ENCODE data around the gene GNAI3. TPM values are rescaled to one million over a fixed set of nuclear protein-coding genes. Genes with fewer than 3 reads are reported as not detected.

GNAI3 gene
- total RNA-seq, 4 donors from 2014 or later, result 8.2 to 15.1 (median 11.6) TPM

DNA sequence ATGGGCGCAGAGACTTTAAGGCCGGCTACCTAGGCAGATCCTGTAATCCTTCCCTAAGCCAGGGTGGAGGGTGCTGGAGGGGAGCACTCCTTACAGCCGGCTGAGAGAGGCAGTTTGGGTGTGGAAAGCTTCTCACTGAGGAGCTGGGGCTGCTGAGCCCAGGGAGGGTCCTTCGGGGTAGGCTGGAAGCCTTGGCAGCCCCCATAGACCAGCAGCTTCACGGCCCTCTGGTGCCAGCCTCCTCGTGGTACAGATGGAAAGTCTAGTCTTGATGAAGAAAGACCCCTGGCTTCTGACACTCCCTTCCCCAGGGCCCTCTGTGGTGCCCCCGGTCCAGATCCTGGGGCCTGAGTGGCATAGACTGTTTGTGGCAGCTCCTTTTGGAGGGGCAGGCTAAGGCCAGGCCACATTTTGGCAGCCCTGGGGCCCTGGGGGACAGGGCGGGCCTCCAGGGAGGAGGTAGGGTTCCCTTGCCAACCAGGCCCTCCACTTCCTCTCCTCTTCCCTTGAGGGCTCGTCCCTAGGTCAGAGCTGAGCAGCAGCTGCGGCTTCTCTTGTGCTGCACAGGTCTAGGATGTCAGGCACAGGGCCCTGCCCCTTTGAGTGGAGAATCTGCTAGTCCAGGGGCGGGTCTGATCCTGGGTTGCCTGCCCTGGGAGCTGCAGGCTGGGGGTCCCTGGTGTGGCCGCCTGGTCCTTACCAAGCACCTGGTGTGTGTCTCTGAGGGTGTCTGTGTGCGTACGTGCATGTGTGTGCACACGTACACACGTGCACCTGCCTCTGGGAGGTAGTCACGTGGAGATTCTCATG, 76.0 kb downstream of the GNAI3 start:
- Histone ChIP-seq H3K36me3 (peaks cover 15 to 39% (median 21%) of the 10 kb centered on the region in 3 donors), H3K4me1 (peaks cover 28 to 64% (median 34%) of the 10 kb centered on the region in 3 donors), H3K4me3 (peak overlapping the region in 1 of 4 donors; percentile 8), H3K27ac (peak overlapping the region in 3 of 4 donors; percentile 31 to 46 (median 44)), H3K9me3 (no peaks in the 10 kb centered on the region), H3K27me3 (no peaks in the 10 kb centered on the region)
- no peak for DNase-seq
- TF ChIP-seq POLR2A (IDR thresholded peaks at IDR 0.05), result no peak
- TF ChIP-seq, protein P1, sequence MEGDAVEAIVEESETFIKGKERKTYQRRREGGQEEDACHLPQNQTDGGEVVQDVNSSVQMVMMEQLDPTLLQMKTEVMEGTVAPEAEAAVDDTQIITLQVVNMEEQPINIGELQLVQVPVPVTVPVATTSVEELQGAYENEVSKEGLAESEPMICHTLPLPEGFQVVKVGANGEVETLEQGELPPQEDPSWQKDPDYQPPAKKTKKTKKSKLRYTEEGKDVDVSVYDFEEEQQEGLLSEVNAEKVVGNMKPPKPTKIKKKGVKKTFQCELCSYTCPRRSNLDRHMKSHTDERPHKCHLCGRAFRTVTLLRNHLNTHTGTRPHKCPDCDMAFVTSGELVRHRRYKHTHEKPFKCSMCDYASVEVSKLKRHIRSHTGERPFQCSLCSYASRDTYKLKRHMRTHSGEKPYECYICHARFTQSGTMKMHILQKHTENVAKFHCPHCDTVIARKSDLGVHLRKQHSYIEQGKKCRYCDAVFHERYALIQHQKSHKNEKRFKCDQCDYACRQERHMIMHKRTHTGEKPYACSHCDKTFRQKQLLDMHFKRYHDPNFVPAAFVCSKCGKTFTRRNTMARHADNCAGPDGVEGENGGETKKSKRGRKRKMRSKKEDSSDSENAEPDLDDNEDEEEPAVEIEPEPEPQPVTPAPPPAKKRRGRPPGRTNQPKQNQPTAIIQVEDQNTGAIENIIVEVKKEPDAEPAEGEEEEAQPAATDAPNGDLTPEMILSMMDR (IDR thresholded peaks at IDR 0.05), result no peak
- WGBS, 2 donors, result 89% methylated on average over 5 of the region's 17 CpGs; no CpG with 5 or more reads in 1 of the 2 donors
- intact Hi-C loops (cut with DNase I), result no loop called here

DNA sequence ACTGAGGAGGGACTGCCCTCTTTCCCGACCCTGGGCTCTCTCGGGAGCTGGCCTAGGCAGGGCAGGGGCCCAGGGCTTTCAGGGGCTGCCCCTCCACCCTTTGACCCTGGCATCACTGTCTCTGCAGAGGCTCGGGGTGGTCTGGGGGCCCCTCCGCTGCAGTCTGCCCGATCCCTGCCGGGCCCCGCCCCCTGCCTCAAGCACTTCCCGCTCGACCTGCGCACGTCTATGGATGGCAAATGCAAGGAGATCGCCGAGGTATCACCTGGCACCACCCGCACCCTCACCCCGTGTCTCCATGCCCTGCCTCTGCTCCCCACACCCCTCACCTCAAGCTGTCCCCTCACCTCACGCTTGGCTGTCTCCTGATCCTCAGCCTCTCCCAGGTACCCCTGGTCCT, 76.8 kb downstream of the GNAI3 start:
- intact Hi-C loops (cut with DNase I), result no loop called here
- peaks cover 25 to 56% (median 34%) of the 10 kb centered on the region in 3 donors for H3K4me1 ChIP-seq

DNA sequence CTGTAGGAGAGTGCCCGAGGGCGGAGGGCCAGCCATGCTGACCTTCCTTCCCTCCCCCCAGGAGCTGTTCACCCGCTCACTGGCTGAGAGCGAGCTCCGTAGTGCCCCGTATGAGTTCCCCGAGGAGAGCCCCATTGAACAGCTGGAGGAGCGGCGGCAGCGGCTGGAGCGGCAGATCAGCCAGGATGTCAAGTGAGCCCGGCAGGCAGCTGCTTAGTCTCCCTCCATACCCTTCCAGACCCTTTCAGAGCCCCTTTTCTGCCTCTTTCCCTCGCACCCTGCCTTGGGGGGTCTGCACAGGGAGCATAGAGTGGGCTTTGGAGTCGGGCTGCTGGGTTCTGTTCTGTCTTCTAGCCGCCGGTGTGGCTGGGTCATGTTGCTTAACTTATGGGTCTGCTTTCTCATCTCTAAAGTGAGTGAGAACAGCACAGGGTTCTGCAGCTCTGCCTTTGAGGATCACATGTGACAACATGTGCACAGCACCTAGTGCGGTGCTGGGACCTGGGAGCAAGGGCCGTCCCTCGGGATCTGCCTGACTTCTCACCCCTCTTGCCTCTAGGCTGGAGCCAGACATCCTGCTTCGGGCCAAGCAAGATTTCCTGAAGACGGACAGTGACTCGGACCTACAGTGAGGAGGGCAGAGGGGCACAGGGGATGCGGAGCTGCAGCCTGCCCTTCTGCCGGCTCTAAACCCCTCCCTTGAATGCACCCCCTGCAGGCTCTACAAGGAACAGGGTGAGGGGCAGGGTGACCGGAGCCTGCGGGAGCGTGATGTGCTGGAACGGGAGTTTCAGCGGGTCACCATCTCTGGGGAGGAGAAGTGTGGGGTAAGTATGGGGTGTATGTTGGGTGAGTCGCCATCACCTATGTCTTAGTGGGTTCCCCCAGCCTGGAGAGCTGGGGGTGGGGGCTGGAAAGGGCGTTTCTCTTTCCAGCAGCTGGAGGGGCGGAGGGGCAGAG, 77.5 kb downstream of the GNAI3 start:
- H3K36me3 ChIP-seq, result peaks cover 24 to 52% (median 24%) of the 10 kb centered on the region in 3 donors
- 87 to 89% methylated on average over 9 to 11 of the region's 32 CpGs for WGBS, 2 donors
- intact Hi-C loops (cut with DNase I), result no loop called here
- H3K4me3 ChIP-seq, result no peak overlapping the region
- H3K4me1 ChIP-seq, result peaks cover 23 to 49% (median 34%) of the 10 kb centered on the region in 3 donors
- no peaks in the 10 kb centered on the region for H3K9me3 ChIP-seq
- TF ChIP-seq, protein P1 (IDR thresholded peaks at IDR 0.05), result no peak
- no peak for TF ChIP-seq POLR2A (IDR thresholded peaks at IDR 0.05)
- H3K27ac ChIP-seq, result no peak overlapping the region
- DNase-seq, result no peak
- H3K27me3 ChIP-seq, result no peaks in the 10 kb centered on the region

More for the DNA sequence above, 76.8 kb downstream of the GNAI3 start:
- no peak overlapping the region for H3K27ac ChIP-seq
- no peaks in the 10 kb centered on the region for H3K27me3 ChIP-seq
- WGBS, 2 donors, result 76 to 89% methylated on average over 7 to 10 of the region's 16 CpGs
- peaks cover 21 to 47% (median 22%) of the 10 kb centered on the region in 3 donors for H3K36me3 ChIP-seq
- H3K9me3 ChIP-seq, result no peaks in the 10 kb centered on the region
- DNase-seq, result no peak
- no peak overlapping the region for H3K4me3 ChIP-seq
- TF ChIP-seq POLR2A (IDR thresholded peaks at IDR 0.05), result no peak
- TF ChIP-seq, protein P1 (IDR thresholded peaks at IDR 0.05), result no peak

DNA sequence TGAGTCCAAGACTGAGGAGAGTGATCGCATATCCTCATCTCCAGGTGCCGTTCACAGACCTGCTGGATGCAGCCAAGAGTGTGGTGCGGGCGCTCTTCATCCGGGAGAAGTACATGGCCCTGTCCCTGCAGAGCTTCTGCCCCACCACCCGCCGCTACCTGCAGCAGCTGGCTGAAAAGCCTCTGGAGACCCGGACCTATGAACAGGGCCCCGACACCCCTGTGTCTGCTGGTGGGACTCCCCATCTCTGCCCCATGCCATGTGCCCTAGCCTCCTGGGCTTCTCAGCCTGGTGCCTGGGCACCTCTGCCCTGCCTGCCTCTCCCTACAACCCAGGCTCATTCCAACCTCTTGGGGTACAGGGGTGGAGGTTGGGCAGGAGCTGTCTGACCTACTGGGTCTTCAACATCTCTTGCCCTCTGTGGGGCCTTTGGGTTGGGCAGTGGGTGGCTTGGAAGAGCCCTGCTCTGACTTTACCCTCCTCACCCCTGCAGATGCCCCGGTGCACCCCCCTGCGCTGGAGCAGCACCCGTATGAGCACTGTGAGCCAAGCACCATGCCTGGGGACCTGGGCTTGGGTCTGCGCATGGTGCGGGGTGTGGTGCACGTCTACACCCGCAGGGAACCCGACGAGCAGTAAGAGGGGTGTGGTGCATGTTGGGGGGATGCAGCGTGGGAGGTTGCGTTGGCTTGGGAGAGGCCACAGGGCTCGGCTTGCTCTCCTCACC, 78.4 kb downstream of the GNAI3 start:
- TF ChIP-seq POLR2A (IDR thresholded peaks at IDR 0.05), result no peak
- TF ChIP-seq, protein P1 (IDR thresholded peaks at IDR 0.05), result no peak
- Histone ChIP-seq H3K4me1 (peaks cover 14 to 45% (median 27%) of the 10 kb centered on the region in 3 donors), H3K27me3 (no peaks in the 10 kb centered on the region), H3K27ac (no peak overlapping the region), H3K9me3 (no peaks in the 10 kb centered on the region), H3K36me3 (peaks cover 28 to 62% (median 29%) of the 10 kb centered on the region in 3 donors), H3K4me3 (no peak overlapping the region)
- WGBS, 2 donors, result 82 to 100% methylated on average over 2 of the region's 21 CpGs
- intact Hi-C loops (cut with DNase I), result no loop called here
- DNase-seq, result no peak
